ENCODE data around the gene ENPP6.
"Not testable (repeated sequence)": the region's sequence is repeated elsewhere in the genome, so short reads cannot be mapped to it uniquely, and the experiment has no call there.

ENPP6 gene

DNA sequence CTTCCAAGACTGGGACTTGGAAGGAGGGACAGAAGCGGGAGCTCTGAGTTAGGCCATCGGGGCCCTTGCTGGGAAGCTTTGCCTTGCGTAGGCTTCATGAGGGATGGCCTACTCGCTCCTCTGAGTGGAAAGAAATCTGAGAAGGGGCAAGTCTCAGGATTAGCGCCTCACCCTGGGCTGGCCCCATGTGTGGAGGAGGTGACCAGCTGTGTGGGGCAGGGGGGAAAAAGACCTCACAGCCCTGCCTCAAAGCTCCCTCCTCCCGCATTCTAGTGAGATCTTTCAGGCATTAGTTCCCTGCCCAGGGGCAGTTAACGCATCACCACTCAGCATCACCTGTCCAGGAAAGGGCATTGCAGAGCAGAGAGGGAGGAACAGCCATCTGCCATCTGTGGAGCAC lies 156.1 kb downstream of the ENPP6 start:
- no peak for TF ChIP-seq POLR2AphosphoS5 (IDR thresholded peaks at IDR 0.05; ENCODE audit: low read depth, low read length)
- TF ChIP-seq TAF1 (IDR thresholded peaks at IDR 0.05; ENCODE audit: borderline replicate concordance, low read depth, low read length) = no peak
- TF ChIP-seq POLR2A (IDR thresholded peaks at IDR 0.05; ENCODE audit: low read depth, low read length) = no peak
- FAIRE-seq (no peak), DNase-seq (ENCODE audit: insufficient read length) (no peak)

- DNase-seq (ENCODE audit: insufficient read length) = no peak
- FAIRE-seq = no peak
- TF ChIP-seq POLR2AphosphoS5 (IDR thresholded peaks at IDR 0.05; ENCODE audit: low read depth, low read length) (no peak), POLR2A (IDR thresholded peaks at IDR 0.05; ENCODE audit: low read depth, low read length) (no peak), TAF1 (IDR thresholded peaks at IDR 0.05; ENCODE audit: borderline replicate concordance, low read depth, low read length) (no peak)
These were observed 158.6 kb downstream of the ENPP6 start for GRCh38 chr4:184059099-184059498.

GRCh38 chr4:184058026-184058425 lies 159.6 kb downstream of the ENPP6 start:
- no peak for TF ChIP-seq POLR2A (IDR thresholded peaks at IDR 0.05; ENCODE audit: low read depth, low read length)
- TF ChIP-seq POLR2AphosphoS5 (IDR thresholded peaks at IDR 0.05; ENCODE audit: low read depth, low read length) = no peak
- TF ChIP-seq TAF1 (IDR thresholded peaks at IDR 0.05; ENCODE audit: borderline replicate concordance, low read depth, low read length) = no peak
- no peak for DNase-seq (ENCODE audit: insufficient read length)
- no peak for FAIRE-seq

DNA sequence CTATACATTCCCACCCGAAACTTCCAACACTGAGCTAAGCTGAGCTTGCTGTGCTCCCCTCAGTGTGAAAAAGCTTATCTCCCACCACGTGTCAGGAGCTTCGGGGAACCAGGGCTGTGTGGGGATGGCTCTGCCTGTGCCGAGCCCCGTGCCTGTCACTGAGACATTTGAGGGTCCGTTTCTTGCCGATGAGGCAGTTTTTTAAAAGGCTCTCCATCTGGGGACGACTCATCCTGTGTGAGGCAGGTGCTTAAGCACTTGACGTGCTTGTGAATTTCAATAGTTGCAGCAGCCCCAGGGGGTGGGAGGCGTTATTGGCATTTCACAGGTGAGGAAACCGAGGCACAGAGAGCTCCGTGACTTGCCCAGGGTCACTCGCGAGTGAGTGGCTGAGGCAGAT lies 160.8 kb downstream of the ENPP6 start:
- no peak for TF ChIP-seq POLR2AphosphoS5 (IDR thresholded peaks at IDR 0.05; ENCODE audit: low read depth, low read length)
- no peak for TF ChIP-seq POLR2A (IDR thresholded peaks at IDR 0.05; ENCODE audit: low read depth, low read length)
- DNase-seq (ENCODE audit: insufficient read length) (no peak), FAIRE-seq (no peak)

DNA sequence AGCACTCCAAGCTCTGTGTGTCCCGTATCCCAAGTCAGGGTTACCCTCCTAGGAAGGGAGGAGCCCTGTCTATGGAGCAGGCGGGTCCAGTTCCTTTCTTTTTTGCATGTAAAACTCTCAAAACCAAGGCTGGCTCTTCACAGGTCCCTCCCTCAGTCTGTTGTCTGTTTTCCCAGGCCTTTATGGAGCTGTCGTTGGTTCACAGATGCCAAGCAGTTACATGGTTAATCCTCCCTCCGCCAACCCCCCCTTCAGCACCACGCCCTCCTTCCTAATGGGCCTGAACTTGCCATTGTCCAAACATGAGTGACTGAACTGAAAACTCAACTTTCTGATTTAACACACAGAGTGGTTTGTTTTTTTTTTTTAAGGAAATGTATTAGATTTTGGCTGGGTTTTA lies 164.2 kb downstream of the ENPP6 start:
- no peak for DNase-seq (ENCODE audit: insufficient read length)
- no peak for TF ChIP-seq POLR2AphosphoS5 (IDR thresholded peaks at IDR 0.05; ENCODE audit: low read depth, low read length)
- no peak for TF ChIP-seq TAF1 (IDR thresholded peaks at IDR 0.05; ENCODE audit: borderline replicate concordance, low read depth, low read length)
- no peak for TF ChIP-seq POLR2A (IDR thresholded peaks at IDR 0.05; ENCODE audit: low read depth, low read length)
- no peak for FAIRE-seq

GRCh38 chr4:184052616-184053015 lies 165.1 kb downstream of the ENPP6 start:
- TF ChIP-seq TAF1 (IDR thresholded peaks at IDR 0.05; ENCODE audit: borderline replicate concordance, low read depth, low read length) = no peak
- no peak for TF ChIP-seq POLR2AphosphoS5 (IDR thresholded peaks at IDR 0.05; ENCODE audit: low read depth, low read length)
- no peak for TF ChIP-seq POLR2A (IDR thresholded peaks at IDR 0.05; ENCODE audit: low read depth, low read length)
- FAIRE-seq = no peak
- no peak for DNase-seq (ENCODE audit: insufficient read length)

GRCh38 chr4:184051262-184051661 lies 166.4 kb downstream of the ENPP6 start:
- DNase-seq (ENCODE audit: insufficient read length); FAIRE-seq: not testable (repeated sequence)

DNA sequence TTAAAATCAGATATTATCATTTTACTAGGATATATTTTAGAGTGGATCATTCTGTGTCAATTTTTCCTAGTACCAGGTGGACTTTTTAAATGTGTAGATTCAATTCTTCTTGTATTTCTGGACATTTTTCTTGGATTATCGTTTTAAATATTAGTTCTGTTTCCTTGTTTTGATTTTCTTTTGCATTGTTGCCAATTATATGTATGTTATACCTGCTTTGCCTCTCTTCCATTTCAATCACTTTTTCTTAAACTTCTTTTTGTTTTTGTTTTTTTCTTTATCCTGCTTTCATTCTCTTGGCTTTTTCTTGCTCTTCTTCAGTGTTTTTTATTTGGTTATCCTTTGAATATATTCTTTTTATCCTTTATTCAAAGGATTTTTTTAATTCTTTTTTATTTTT lies 171.5 kb downstream of the ENPP6 start:
- TF ChIP-seq POLR2A (IDR thresholded peaks at IDR 0.05; ENCODE audit: low read depth, low read length) = no peak
- TF ChIP-seq POLR2AphosphoS5 (IDR thresholded peaks at IDR 0.05; ENCODE audit: low read depth, low read length) = no peak
- no peak for TF ChIP-seq TAF1 (IDR thresholded peaks at IDR 0.05; ENCODE audit: borderline replicate concordance, low read depth, low read length)
- DNase-seq (ENCODE audit: insufficient read length) (no peak), FAIRE-seq (no peak)

- TF ChIP-seq POLR2AphosphoS5 (IDR thresholded peaks at IDR 0.05; ENCODE audit: low read depth, low read length) (no peak), TAF1 (IDR thresholded peaks at IDR 0.05; ENCODE audit: borderline replicate concordance, low read depth, low read length) (no peak), POLR2A (IDR thresholded peaks at IDR 0.05; ENCODE audit: low read depth, low read length) (no peak)
These were observed 176.5 kb downstream of the ENPP6 start for GRCh38 chr4:184041156-184041555.

GRCh38 chr4:184039963-184040383 lies 177.7 kb downstream of the ENPP6 start:
- FAIRE-seq (no peak), DNase-seq (ENCODE audit: insufficient read length) (no peak)
- no peak for TF ChIP-seq POLR2AphosphoS5 (IDR thresholded peaks at IDR 0.05; ENCODE audit: low read depth, low read length)

More at GRCh38 chr4:184041156-184041555, 176.5 kb downstream of the ENPP6 start:
- FAIRE-seq = no peak
- DNase-seq (ENCODE audit: insufficient read length) = no peak
